Osteoblast (primary cell): ENCODE measurements around the gene ABCD2. TPM values are rescaled to one million over a fixed set of nuclear protein-coding genes. Genes with fewer than 3 reads are reported as not detected.
"Not testable (repeated sequence)": the region's sequence is repeated elsewhere in the genome, so short reads cannot be mapped to it uniquely, and the experiment has no call there.

Experiments used
- DNase-seq: peaks from one replicate; pipeline ENCODE4 v3.0.0; 2011; ENCODE audit warnings: low spot score, mixed read lengths; ENCODE audit not compliant: insufficient read length; ENCODE audit errors: missing footprints
- H2AFZ ChIP-seq: 2 replicates; pipeline ENCODE4 v1.6.0; 2011; ENCODE audit warnings: mild to moderate bottlenecking, low read length
- H3K27ac ChIP-seq: 2 replicates; pipeline ENCODE4 v1.5.1; 2011; ENCODE audit warnings: mild to moderate bottlenecking, low read depth, low read length, moderate library complexity
- H3K27me3 ChIP-seq: 2 replicates; pipeline ENCODE4 v1.6.0; 2012; ENCODE audit warnings: mild to moderate bottlenecking, control low read depth, inconsistent platforms, low read length, moderate library complexity; ENCODE audit not compliant: insufficient read depth
- H3K36me3 ChIP-seq: 2 replicates; pipeline ENCODE4 v1.5.1; 2011; ENCODE audit warnings: mild to moderate bottlenecking, low read length, control low read depth, moderate library complexity; ENCODE audit not compliant: insufficient read depth
- H3K4me1 ChIP-seq: 2 replicates; pipeline ENCODE4 v1.5.1; 2011; ENCODE audit warnings: mild to moderate bottlenecking, low read length, control low read depth, moderate library complexity; ENCODE audit not compliant: insufficient read depth
- H3K4me2 ChIP-seq: 2 replicates; pipeline ENCODE4 v1.6.0; 2011; ENCODE audit warnings: mild to moderate bottlenecking, low read length; ENCODE audit not compliant: insufficient read depth
- H3K4me3 ChIP-seq: fragments of 200-600 bp; sonication (generic); 3 replicates; pipeline ENCODE4 v1.5.1; 2012; ENCODE audit warnings: mild to moderate bottlenecking, low read length, inconsistent platforms; ENCODE audit not compliant: insufficient read depth
- H3K79me2 ChIP-seq: 2 replicates; pipeline ENCODE4 v1.6.0; 2012; ENCODE audit warnings: mild to moderate bottlenecking, low read length, control low read depth, inconsistent platforms; ENCODE audit not compliant: insufficient read depth
- H3K9me3 ChIP-seq: 2 replicates; pipeline ENCODE4 v1.5.1; 2011; ENCODE audit warnings: low read depth, low read length, control low read depth
- H4K20me1 ChIP-seq: 2 replicates; pipeline ENCODE4 v1.6.0; 2012; ENCODE audit warnings: mild to moderate bottlenecking, low read length, control low read depth; ENCODE audit not compliant: insufficient read depth
- total RNA-seq: library from RNA; depleted of rRNA; stranded (reverse); fragments of >200 nt; gene quantifications from 2 replicates; pipeline ENCODE4 v1.2.3, GENCODE V29; 2012
- TF ChIP-seq, protein P1 (sequence below): IDR thresholded peaks from 2 replicates; pipeline ENCODE4 v1.5.1; 2011; ENCODE audit warnings: mild to moderate bottlenecking, low read depth, low read length, moderate library complexity; ENCODE audit errors: extremely low read depth

Gene ABCD2
- total RNA-seq, 1 donor = under 0.01 TPM

- Histone ChIP-seq H3K4me3 (no peak overlapping the region), H3K36me3 (no peaks in the 10 kb centered on the region), H3K27me3 (no peaks in the 10 kb centered on the region), H3K4me2 (no peak overlapping the region), H3K9me3 (no peaks in the 10 kb centered on the region), H3K4me1 (no peaks in the 10 kb centered on the region), H4K20me1 (no peaks in the 10 kb centered on the region), H3K27ac (no peak overlapping the region), H2AFZ (no peak overlapping the region), H3K79me2 (no peaks in the 10 kb centered on the region)
- no peak for DNase-seq
- TF ChIP-seq, protein P1, sequence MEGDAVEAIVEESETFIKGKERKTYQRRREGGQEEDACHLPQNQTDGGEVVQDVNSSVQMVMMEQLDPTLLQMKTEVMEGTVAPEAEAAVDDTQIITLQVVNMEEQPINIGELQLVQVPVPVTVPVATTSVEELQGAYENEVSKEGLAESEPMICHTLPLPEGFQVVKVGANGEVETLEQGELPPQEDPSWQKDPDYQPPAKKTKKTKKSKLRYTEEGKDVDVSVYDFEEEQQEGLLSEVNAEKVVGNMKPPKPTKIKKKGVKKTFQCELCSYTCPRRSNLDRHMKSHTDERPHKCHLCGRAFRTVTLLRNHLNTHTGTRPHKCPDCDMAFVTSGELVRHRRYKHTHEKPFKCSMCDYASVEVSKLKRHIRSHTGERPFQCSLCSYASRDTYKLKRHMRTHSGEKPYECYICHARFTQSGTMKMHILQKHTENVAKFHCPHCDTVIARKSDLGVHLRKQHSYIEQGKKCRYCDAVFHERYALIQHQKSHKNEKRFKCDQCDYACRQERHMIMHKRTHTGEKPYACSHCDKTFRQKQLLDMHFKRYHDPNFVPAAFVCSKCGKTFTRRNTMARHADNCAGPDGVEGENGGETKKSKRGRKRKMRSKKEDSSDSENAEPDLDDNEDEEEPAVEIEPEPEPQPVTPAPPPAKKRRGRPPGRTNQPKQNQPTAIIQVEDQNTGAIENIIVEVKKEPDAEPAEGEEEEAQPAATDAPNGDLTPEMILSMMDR = no peak
Observed at GRCh38 chr12:39553476-39553875, 66.1 kb downstream of the ABCD2 start.

- H3K4me3 ChIP-seq, H3K79me2 ChIP-seq, H3K27ac ChIP-seq, H3K9me3 ChIP-seq, H3K27me3 ChIP-seq, H4K20me1 ChIP-seq, H3K36me3 ChIP-seq, DNase-seq, H3K4me1 ChIP-seq, H2AFZ ChIP-seq, H3K4me2 ChIP-seq: not testable (repeated sequence)
Observed at GRCh38 chr12:39544211-39544610, 75.4 kb downstream of the ABCD2 start.

GRCh38 chr12:39541471-39541870 is 78.1 kb downstream of the ABCD2 start:
- no peak for DNase-seq
- H3K27ac ChIP-seq = no peak overlapping the region
- H4K20me1 ChIP-seq = no peaks in the 10 kb centered on the region
- no peak overlapping the region for H2AFZ ChIP-seq
- H3K4me1 ChIP-seq = no peaks in the 10 kb centered on the region
- H3K36me3 ChIP-seq = no peaks in the 10 kb centered on the region
- H3K79me2 ChIP-seq = no peaks in the 10 kb centered on the region
- H3K4me2 ChIP-seq = no peak overlapping the region
- no peaks in the 10 kb centered on the region for H3K27me3 ChIP-seq
- TF ChIP-seq, protein P1 = no peak
- H3K4me3 ChIP-seq = no peak overlapping the region
- no peaks in the 10 kb centered on the region for H3K9me3 ChIP-seq

- Histone ChIP-seq H3K4me3 (no peak overlapping the region), H3K27ac (no peak overlapping the region), H3K4me2 (no peak overlapping the region), H3K4me1 (no peaks in the 10 kb centered on the region), H3K9me3 (no peaks in the 10 kb centered on the region), H3K27me3 (no peaks in the 10 kb centered on the region), H4K20me1 (no peaks in the 10 kb centered on the region), H3K36me3 (no peaks in the 10 kb centered on the region), H2AFZ (no peak overlapping the region), H3K79me2 (no peaks in the 10 kb centered on the region)
- DNase-seq = no peak
- TF ChIP-seq, protein P1 = no peak
Observed at GRCh38 chr12:39538679-39539104, 80.9 kb downstream of the ABCD2 start.
